Thyroid gland (tissue), 4 donors: ENCODE measurements around the gene BMERB1. TPM values are rescaled to one million over a fixed set of nuclear protein-coding genes. Genes with fewer than 3 reads are reported as not detected.

Source experiments
- DNase-seq, 2 donors: peaks; one replicate each; pipeline ENCODE4 v3.0.0-alpha.2; 2019
- H3K27ac ChIP-seq, 3 donors: fragments of 200-600 bp; sonication (generic); 1 replicate in 2 of 3; 2 replicates in 1 of 3; pipeline ENCODE4 v1.5.1; 2016 to 2019; ENCODE audit warnings: mild to moderate bottlenecking in 1 of 3, moderate library complexity in 1 of 3
- H3K27me3 ChIP-seq: fragments of 200-600 bp; sonication (generic); one replicate; pipeline ENCODE4 v1.5.1; 2019
- H3K36me3 ChIP-seq, 2 donors: fragments of 200-600 bp; sonication (generic); one replicate each; pipeline ENCODE4 v1.5.1; 2016 to 2019
- H3K4me1 ChIP-seq, 2 donors: fragments of 200-600 bp; sonication (generic); one replicate each; pipeline ENCODE4 v1.5.1; 2017 to 2019
- H3K4me3 ChIP-seq, 3 donors: fragments of 200-600 bp; sonication (generic); replicated peaks in 1 of 3; 1 replicate in 2 of 3; 2 replicates in 1 of 3; pipeline ENCODE4 v1.5.1; 2016; ENCODE audit warnings: mild to moderate bottlenecking in 1 of 3
- H3K9me3 ChIP-seq: fragments of 200-600 bp; sonication (generic); one replicate; pipeline ENCODE4 v1.5.1; 2017
- POLR2A ChIP-seq, 2 donors: fragments of 450-650 bp; IDR thresholded peaks; one replicate each; pipeline ENCODE4 v1.6.1; 2017; ENCODE audit warnings: antibody characterized with exemption in 2 of 2, mild to moderate bottlenecking in 2 of 2, moderate library complexity in 1 of 2
- WGBS, 2 donors: methylation state at CpG; one replicate each; pipeline ENCODE4 v1.1.5; 2017; 5-methylcytosine and 5-hydroxymethylcytosine counted together
- intact Hi-C: fragments of 100-400 bp; cut with DNase I; formaldehyde crosslinking; loops from one replicate; pipeline ENCODE4 v1.15.1; 2023
- total RNA-seq, 4 donors: library from RNA; depleted of rRNA; stranded (reverse); fragments of >200 nt; gene quantifications; one replicate each; pipeline ENCODE4 v1.2.3, GENCODE V29; 2016
- TF ChIP-seq, protein P1 (sequence below), 6 experiments: fragments of 200-600 bp in 3 of 6; fragments of 450-650 bp in 3 of 6; sonication (generic) in 3 of 6; IDR thresholded peaks; one replicate each; pipeline ENCODE4 v1.5.1; 2016 to 2019; ENCODE audit warnings: antibody characterized with exemption in 6 of 6, mild to moderate bottlenecking in 2 of 6, inconsistent platforms in 1 of 6, moderate library complexity in 1 of 6

BMERB1 gene
- total RNA-seq, 4 donors from 2014 or later = 13.7 to 31.0 (median 23.0) TPM

DNA sequence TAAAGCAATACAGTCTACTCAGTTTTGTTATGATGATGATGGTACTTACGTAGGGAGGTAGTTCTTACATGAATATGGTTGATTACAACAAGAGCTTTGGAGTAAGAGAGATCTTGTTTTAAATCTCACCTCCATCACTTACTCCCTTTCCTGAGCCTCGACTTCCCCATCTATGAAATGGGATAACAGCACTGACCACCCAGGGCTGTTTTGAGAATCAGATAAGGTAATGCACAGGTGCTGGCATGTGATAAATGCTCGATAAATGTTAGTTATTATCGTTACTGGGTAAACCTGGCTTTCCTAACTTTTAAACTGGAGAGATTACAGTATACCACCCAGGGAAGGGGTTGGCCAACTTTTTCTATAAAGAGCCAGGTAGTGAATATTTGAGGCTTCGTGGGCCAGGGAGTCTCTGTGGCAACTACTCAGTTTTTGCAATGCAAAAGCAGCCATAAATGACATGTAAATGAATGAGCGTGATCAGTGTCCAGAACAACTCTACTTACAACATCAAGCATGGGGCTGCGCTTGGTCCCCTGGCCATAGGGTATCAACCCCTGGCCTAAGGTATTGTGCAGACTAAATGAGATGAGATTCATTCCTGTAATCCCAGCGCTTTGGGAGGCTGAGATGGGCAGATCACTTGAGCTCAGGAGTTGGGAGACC, 73.7 kb downstream of the BMERB1 start:
- 91 to 94% methylated on average over 8 of the region's 8 CpGs for whole genome bisulfite sequencing, 2 donors
- intact Hi-C loops = no loop called here

DNA sequence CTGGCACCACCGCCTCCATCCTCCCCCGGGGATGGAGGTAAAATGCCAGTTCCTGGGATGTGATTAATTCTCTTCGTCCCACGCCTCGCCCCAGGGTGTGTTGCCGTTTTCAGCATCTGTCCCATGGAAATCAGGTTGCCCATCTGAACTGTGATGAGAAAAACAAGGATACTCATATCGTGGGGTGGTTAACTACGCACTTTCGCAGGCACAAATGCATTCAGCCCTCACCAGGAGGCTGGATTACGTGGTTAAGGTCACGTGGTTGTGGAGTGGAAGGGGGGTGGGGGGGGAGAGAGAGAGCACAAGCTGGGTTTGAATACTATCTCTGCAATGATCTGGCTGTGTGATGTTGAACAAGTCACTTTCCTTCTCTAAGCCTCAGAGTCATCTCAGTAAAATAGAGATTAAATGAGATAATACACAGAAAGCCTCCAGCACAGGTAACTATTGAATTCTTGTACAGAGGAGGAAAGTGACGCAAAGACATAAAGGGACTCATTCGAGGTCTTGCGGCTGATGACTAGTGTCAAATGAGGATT, 74.7 kb downstream of the BMERB1 start:
- Histone ChIP-seq H3K4me3 (no peak overlapping the region), H3K27me3 (no peaks in the 10 kb centered on the region), H3K4me1 (peaks cover 0 to 13% of the 10 kb centered on the region in 2 donors), H3K9me3 (no peaks in the 10 kb centered on the region), H3K36me3 (no peaks in the 10 kb centered on the region), H3K27ac (no peak overlapping the region)
- TF ChIP-seq, protein P1, sequence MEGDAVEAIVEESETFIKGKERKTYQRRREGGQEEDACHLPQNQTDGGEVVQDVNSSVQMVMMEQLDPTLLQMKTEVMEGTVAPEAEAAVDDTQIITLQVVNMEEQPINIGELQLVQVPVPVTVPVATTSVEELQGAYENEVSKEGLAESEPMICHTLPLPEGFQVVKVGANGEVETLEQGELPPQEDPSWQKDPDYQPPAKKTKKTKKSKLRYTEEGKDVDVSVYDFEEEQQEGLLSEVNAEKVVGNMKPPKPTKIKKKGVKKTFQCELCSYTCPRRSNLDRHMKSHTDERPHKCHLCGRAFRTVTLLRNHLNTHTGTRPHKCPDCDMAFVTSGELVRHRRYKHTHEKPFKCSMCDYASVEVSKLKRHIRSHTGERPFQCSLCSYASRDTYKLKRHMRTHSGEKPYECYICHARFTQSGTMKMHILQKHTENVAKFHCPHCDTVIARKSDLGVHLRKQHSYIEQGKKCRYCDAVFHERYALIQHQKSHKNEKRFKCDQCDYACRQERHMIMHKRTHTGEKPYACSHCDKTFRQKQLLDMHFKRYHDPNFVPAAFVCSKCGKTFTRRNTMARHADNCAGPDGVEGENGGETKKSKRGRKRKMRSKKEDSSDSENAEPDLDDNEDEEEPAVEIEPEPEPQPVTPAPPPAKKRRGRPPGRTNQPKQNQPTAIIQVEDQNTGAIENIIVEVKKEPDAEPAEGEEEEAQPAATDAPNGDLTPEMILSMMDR (IDR thresholded peaks at IDR 0.05) = no peak
- no peak for TF ChIP-seq POLR2A (IDR thresholded peaks at IDR 0.05)
- intact Hi-C loops = no loop called here
- no peak for DNase-seq
- WGBS, 2 donors = 81 to 86% methylated on average over 14 of the region's 14 CpGs

More for the DNA sequence above, 73.7 kb downstream of the BMERB1 start:
- Histone ChIP-seq H3K4me1 (peaks cover 0 to 13% of the 10 kb centered on the region in 2 donors), H3K27ac (no peak overlapping the region), H3K9me3 (no peaks in the 10 kb centered on the region), H3K36me3 (no peaks in the 10 kb centered on the region), H3K27me3 (no peaks in the 10 kb centered on the region), H3K4me3 (no peak overlapping the region)
- no peak for DNase-seq
- no peak for TF ChIP-seq POLR2A (IDR thresholded peaks at IDR 0.05)
- TF ChIP-seq, protein P1 (IDR thresholded peaks at IDR 0.05) = no peak

DNA sequence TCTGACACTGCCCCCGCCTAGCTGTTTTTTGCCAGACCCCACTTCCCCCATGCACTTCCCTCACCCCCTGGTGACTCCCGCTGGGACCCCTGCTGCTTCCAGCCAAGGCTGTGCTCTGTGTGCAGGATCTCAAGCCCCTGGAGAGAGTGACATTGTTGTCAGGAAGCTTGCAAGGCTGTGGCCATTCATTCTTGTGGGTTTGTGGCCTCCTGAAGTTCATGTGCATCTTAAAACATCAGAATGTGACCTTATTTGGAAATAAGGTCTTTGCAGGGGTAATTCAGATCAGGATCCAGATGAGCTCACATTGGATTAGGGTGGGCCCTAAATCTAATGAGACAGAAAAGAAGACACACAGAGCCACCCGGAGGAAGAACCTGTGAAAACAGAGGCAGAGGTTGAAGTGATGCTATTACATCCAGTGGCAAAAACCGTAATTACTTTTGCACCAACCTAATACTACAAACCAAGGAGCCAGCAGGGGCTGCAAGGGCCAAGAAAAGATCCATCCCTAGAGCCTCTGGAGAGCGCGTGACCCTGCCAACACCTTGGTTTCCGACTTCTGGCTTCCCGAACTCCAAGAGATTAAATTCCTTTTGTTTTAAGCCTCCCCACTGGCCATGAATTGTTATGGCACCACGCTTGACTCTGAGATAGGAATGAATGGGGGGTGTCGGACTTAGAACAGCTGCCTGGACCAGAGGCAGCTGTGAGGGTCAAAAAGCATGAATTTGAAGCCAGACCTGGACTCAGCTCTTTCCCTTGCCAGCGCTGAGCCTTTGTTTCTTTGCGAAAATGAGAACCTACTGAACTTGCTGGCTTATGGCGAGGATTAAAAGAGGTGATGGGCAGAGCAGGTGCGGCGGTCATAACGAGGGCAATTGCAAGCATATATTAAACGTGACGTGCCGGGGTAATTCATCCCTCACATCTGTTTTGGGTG, 75.5 kb downstream of the BMERB1 start:
- Histone ChIP-seq H3K9me3 (no peaks in the 10 kb centered on the region), H3K27ac (no peak overlapping the region), H3K27me3 (no peaks in the 10 kb centered on the region), H3K4me1 (peaks cover 0 to 13% of the 10 kb centered on the region in 2 donors), H3K4me3 (no peak overlapping the region), H3K36me3 (no peaks in the 10 kb centered on the region)
- intact Hi-C loops = no loop called here
- no peak for DNase-seq
- 76 to 86% methylated on average over 19 of the region's 19 CpGs for WGBS, 2 donors
- TF ChIP-seq POLR2A (IDR thresholded peaks at IDR 0.05) = no peak
- TF ChIP-seq, protein P1 (IDR thresholded peaks at IDR 0.05) = no peak

DNA sequence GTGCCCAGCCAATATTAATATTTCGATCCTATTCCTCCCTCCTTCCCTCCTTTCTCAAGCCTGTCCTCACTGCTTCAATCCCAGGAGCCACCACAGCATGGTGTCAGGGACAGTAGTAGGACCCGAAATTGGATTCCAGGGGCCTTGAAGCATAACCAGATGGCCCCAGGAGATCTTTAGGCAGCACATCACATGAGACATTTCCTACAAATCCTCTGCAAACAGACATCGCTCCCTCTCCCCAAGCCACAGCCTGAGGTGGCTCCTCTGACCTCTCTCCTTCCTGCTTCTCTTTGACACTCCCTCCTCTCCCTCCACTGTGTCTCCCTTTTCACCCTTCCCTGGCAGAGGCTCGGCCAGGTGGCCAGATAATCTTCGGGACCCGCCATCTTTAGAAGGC, 76.6 kb downstream of the BMERB1 start:
- WGBS, 2 donors = 73 to 78% methylated on average over 6 of the region's 6 CpGs

More for the DNA sequence above, 76.6 kb downstream of the BMERB1 start:
- no peaks in the 10 kb centered on the region for H3K27me3 ChIP-seq
- TF ChIP-seq, protein P1 (IDR thresholded peaks at IDR 0.05) = no peak
- TF ChIP-seq POLR2A (IDR thresholded peaks at IDR 0.05) = no peak
- peaks cover 0 to 13% of the 10 kb centered on the region in 2 donors for H3K4me1 ChIP-seq
- no peak overlapping the region for H3K27ac ChIP-seq
- intact Hi-C loops = no loop called here
- no peak overlapping the region for H3K4me3 ChIP-seq
- DNase-seq = no peak
- no peaks in the 10 kb centered on the region for H3K36me3 ChIP-seq
- no peaks in the 10 kb centered on the region for H3K9me3 ChIP-seq
